Type B pancreatic cell (in vitro differentiated cells): ENCODE data around the gene DPP10. TPM values are rescaled to one million over a fixed set of nuclear protein-coding genes. Genes with fewer than 3 reads are reported as not detected.

Source experiments
- DNase-seq: peaks from one replicate; pipeline ENCODE4 v3.0.0; 2021; ENCODE audit warnings: mixed read lengths; ENCODE audit not compliant: unreplicated experiment; ENCODE audit errors: extremely low spot score
- H3K27ac Mint-ChIP-seq: 2 replicates; pipeline ENCODE4 v1.8.0; 2021; ENCODE audit warnings: mild to moderate bottlenecking, mixed read lengths
- H3K27me3 Mint-ChIP-seq: 2 replicates; pipeline ENCODE4 v1.8.0; 2021; ENCODE audit warnings: mixed read lengths
- H3K36me3 Mint-ChIP-seq: 2 replicates; pipeline ENCODE4 v1.8.0; 2021; ENCODE audit warnings: mixed read lengths
- H3K4me1 Mint-ChIP-seq: one replicate; pipeline ENCODE4 v1.8.0; 2021; ENCODE audit warnings: mixed read lengths; ENCODE audit not compliant: unreplicated experiment
- H3K4me3 Mint-ChIP-seq: 2 replicates; pipeline ENCODE4 v1.8.0; 2021; ENCODE audit warnings: mild to moderate bottlenecking, mixed read lengths
- H3K9me3 Mint-ChIP-seq: 2 replicates; pipeline ENCODE4 v1.8.0; 2021; ENCODE audit warnings: mixed read lengths
- CTCF ChIP-seq: fragments of 200-600 bp; sonication (generic); conservative IDR thresholded peaks from 2 replicates; pipeline ENCODE4 v1.5.0; 2021; ENCODE audit warnings: antibody characterized with exemption, mild to moderate bottlenecking
- total RNA-seq: library from RNA; stranded (reverse); gene quantifications from 2 replicates; pipeline ENCODE4 v1.2.1, GENCODE V29; 2021; ENCODE audit warnings: low replicate concordance

DPP10 gene
- total RNA-seq, 1 donor from 2014 or later: 8.8 TPM

- Mint-ChIP-seq H3K4me1 (no peaks in the 10 kb centered on the region), H3K4me3 (no peak overlapping the region), H3K27me3 (no peaks in the 10 kb centered on the region), H3K9me3 (no peaks in the 10 kb centered on the region), H3K27ac (no peak overlapping the region), H3K36me3 (no peaks in the 10 kb centered on the region)
- TF ChIP-seq CTCF: no peak
- no peak for DNase-seq
These were observed 805.6 kb downstream of the DPP10 start for GRCh38 chr2:115248066-115248465.

GRCh38 chr2:115277366-115277765 lies 834.9 kb downstream of the DPP10 start:
- no peaks in the 10 kb centered on the region for H3K9me3 Mint-ChIP-seq
- no peaks in the 10 kb centered on the region for H3K4me1 Mint-ChIP-seq
- no peaks in the 10 kb centered on the region for H3K27me3 Mint-ChIP-seq
- no peak overlapping the region for H3K27ac Mint-ChIP-seq
- DNase-seq: no peak
- no peak for TF ChIP-seq CTCF
- H3K36me3 Mint-ChIP-seq: no peaks in the 10 kb centered on the region
- H3K4me3 Mint-ChIP-seq: no peak overlapping the region

- Mint-ChIP-seq H3K4me1 (no peaks in the 10 kb centered on the region), H3K27ac (no peak overlapping the region), H3K4me3 (no peak overlapping the region), H3K27me3 (no peaks in the 10 kb centered on the region), H3K36me3 (no peaks in the 10 kb centered on the region), H3K9me3 (peaks cover 6% of the 10 kb centered on the region)
- TF ChIP-seq CTCF: no peak
- DNase-seq: no peak
These were observed 843.0 kb downstream of the DPP10 start for GRCh38 chr2:115285416-115285815.

GRCh38 chr2:115290478-115290877 lies 848.0 kb downstream of the DPP10 start:
- H3K4me1 Mint-ChIP-seq: no peaks in the 10 kb centered on the region
- DNase-seq: no peak
- no peak overlapping the region for H3K27ac Mint-ChIP-seq
- no peaks in the 10 kb centered on the region for H3K27me3 Mint-ChIP-seq
- peaks cover 6% of the 10 kb centered on the region for H3K9me3 Mint-ChIP-seq
- no peaks in the 10 kb centered on the region for H3K36me3 Mint-ChIP-seq
- TF ChIP-seq CTCF: no peak
- H3K4me3 Mint-ChIP-seq: no peak overlapping the region

GRCh38 chr2:115292742-115293141 lies 850.3 kb downstream of the DPP10 start:
- Mint-ChIP-seq H3K36me3 (no peaks in the 10 kb centered on the region), H3K4me3 (no peak overlapping the region), H3K27ac (no peak overlapping the region), H3K4me1 (no peaks in the 10 kb centered on the region), H3K27me3 (no peaks in the 10 kb centered on the region), H3K9me3 (peaks cover 6% of the 10 kb centered on the region)
- no peak for DNase-seq
- TF ChIP-seq CTCF: no peak

- H3K4me1 Mint-ChIP-seq: no peaks in the 10 kb centered on the region
- TF ChIP-seq CTCF: no peak
- H3K27ac Mint-ChIP-seq: no peak overlapping the region
- no peak for DNase-seq
- no peaks in the 10 kb centered on the region for H3K9me3 Mint-ChIP-seq
- no peak overlapping the region for H3K4me3 Mint-ChIP-seq
- no peaks in the 10 kb centered on the region for H3K36me3 Mint-ChIP-seq
- H3K27me3 Mint-ChIP-seq: no peaks in the 10 kb centered on the region
These were observed 852.6 kb downstream of the DPP10 start for GRCh38 chr2:115294999-115295398.
